Naive thymus-derived CD4-positive, alpha-beta T cell (primary cell): Measurements from ENCODE around the gene CXCL3. TPM values are rescaled to one million over a fixed set of nuclear protein-coding genes. Genes with fewer than 3 reads are reported as not detected.

Source experiments
- ATAC-seq: fragments of 150-1000 bp; cut with Tn5 transposase; 2 replicates; pipeline ENCODE4 v1.10.0; 2021; ENCODE audit warnings: mild to moderate bottlenecking, moderate library complexity
- CTCF ChIA-PET: fragments of 350-600 bp; sonication (Branson Sonifier 250); formaldehyde crosslinking; loops from one replicate; lab custom pipeline; 2021; ENCODE audit warnings: antibody characterized with exemption; lab: Charles Lee
- POLR2A ChIA-PET: fragments of 350-600 bp; sonication (Branson Sonifier 250); formaldehyde crosslinking; loops from one replicate; lab custom pipeline; 2021; ENCODE audit warnings: antibody characterized with exemption, inconsistent platforms; lab: Charles Lee
- DNase-seq, 9 donors: peaks; one replicate each; pipeline versions ENCODE4 v3.0.0 to v3.0.0-alpha.2; 2020 to 2022; ENCODE audit warnings: mixed read lengths in 1 of 9
- H3K27ac ChIP-seq: one replicate; pipeline ENCODE4 v1.7.0; 2013; ENCODE audit warnings: mild to moderate bottlenecking, low read depth, low read length, moderate library complexity
- H3K27me3 ChIP-seq, 2 donors: one replicate each; pipeline ENCODE4 v1.7.0; 2013; ENCODE audit warnings: low read length in 2 of 2, mild to moderate bottlenecking in 2 of 2, moderate library complexity in 2 of 2; ENCODE audit not compliant: control insufficient read depth in 2 of 2, insufficient read depth in 2 of 2
- H3K36me3 ChIP-seq, 3 experiments: 1 replicate in 2 of 3; 2 replicates in 1 of 3; pipeline ENCODE4 v1.7.0; 2013; ENCODE audit warnings: low read length in 3 of 3, mild to moderate bottlenecking in 3 of 3, moderate library complexity in 1 of 3; ENCODE audit not compliant: insufficient read depth in 3 of 3, control insufficient read depth in 2 of 3
- H3K4me1 ChIP-seq, 2 donors: one replicate each; pipeline ENCODE4 v1.7.0; 2013; ENCODE audit warnings: low read length in 2 of 2, mild to moderate bottlenecking in 2 of 2, moderate library complexity in 1 of 2; ENCODE audit not compliant: control insufficient read depth in 2 of 2, insufficient read depth in 2 of 2
- H3K4me3 ChIP-seq: 2 replicates; pipeline ENCODE4 v1.7.0; 2013; ENCODE audit warnings: mild to moderate bottlenecking, low read length
- H3K9me3 ChIP-seq, 3 experiments: 1 replicate in 2 of 3; 2 replicates in 1 of 3; pipeline ENCODE4 v1.7.0; 2013; ENCODE audit warnings: low read length in 3 of 3; ENCODE audit not compliant: control insufficient read depth in 2 of 3
- H3K27ac Mint-ChIP-seq, 9 donors: one replicate each; pipeline ENCODE4 v1.8.0; 2020 to 2022; ENCODE audit warnings: mixed read lengths in 9 of 9, mild to moderate bottlenecking in 8 of 9, moderate library complexity in 5 of 9, inconsistent platforms in 2 of 9
- H3K27me3 Mint-ChIP-seq, 5 donors: one replicate each; pipeline ENCODE4 v1.8.0; 2021 to 2022; ENCODE audit warnings: mixed read lengths in 5 of 5, mild to moderate bottlenecking in 1 of 5
- H3K36me3 Mint-ChIP-seq, 5 donors: one replicate each; pipeline ENCODE4 v1.8.0; 2020 to 2022; ENCODE audit warnings: mixed read lengths in 5 of 5, mild to moderate bottlenecking in 3 of 5, inconsistent platforms in 1 of 5
- H3K4me1 Mint-ChIP-seq, 7 donors: one replicate each; pipeline ENCODE4 v1.8.0; 2020 to 2022; ENCODE audit warnings: mixed read lengths in 7 of 7, mild to moderate bottlenecking in 3 of 7, inconsistent platforms in 1 of 7
- H3K4me3 Mint-ChIP-seq, 10 donors: one replicate each; pipeline ENCODE4 v1.8.0; 2020 to 2022; ENCODE audit warnings: mild to moderate bottlenecking in 10 of 10, mixed read lengths in 10 of 10, moderate library complexity in 6 of 10, inconsistent platforms in 2 of 10
- H3K9me3 Mint-ChIP-seq, 11 donors: one replicate each; pipeline ENCODE4 v1.8.0; 2020 to 2022; ENCODE audit warnings: mixed read lengths in 11 of 11, mild to moderate bottlenecking in 4 of 11, inconsistent platforms in 1 of 11, moderate library complexity in 1 of 11
- intact Hi-C, 2 donors: fragments of 100-400 bp; cut with micrococcal nuclease; formaldehyde crosslinking; loops; one replicate each; pipeline ENCODE4 v1.15.1; 2023
- polyA plus RNA-seq, 2 donors: library from polyadenylated mRNA; unstranded; fragments of 300-500 nt; fragmentation: Illumina TruSeq; gene quantifications; one replicate each; pipeline ENCODE4 v1.2.3, GENCODE V29; 2021
- total RNA-seq, 6 experiments: library from RNA in 5 of 6; stranded (reverse) in 5 of 6; gene quantifications; 1 replicate in 5 of 6; 2 replicates in 1 of 6; pipeline ENCODE4 v1.2.3 and lab custom pipeline; 2021 to 2026

The CXCL3 gene
- total and polyA plus RNA-seq, 7 experiments from 2014 or later, result 0.92 to 15.3 (median 3.0) TPM; not detected in 4

DNA sequence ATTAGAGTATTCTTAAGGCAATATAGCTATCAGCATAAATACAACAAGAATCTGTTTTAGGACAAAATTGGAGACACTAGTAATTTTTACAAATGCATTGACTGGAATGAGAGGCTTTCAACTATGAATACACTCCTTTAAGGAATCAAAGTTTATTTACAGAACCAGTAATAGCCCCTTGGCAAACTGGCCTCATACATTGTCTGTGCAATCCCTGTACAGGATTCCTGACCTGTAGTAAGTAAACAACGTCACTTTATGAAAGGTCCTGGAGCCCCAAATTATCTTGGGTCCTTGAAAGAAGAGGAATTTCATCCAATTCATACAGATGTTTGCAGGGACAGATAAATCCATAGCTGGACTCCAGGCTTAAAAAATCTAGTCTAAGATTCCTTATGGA, 25.4 kb upstream of the CXCL3 start:
- intact Hi-C loops, result no loop called here
- H3K9me3 ChIP-seq, result no peaks in the 10 kb centered on the region
- H3K36me3 Mint-ChIP-seq, result no peaks in the 10 kb centered on the region
- no peaks in the 10 kb centered on the region for H3K27me3 ChIP-seq
- ChIA-PET CTCF (no interaction called here), POLR2A (no interaction called here)
- peaks cover 0 to 3% (median 0%) of the 10 kb centered on the region in 11 donors for H3K9me3 Mint-ChIP-seq
- no peak overlapping the region for H3K4me3 Mint-ChIP-seq
- H3K27ac Mint-ChIP-seq, result no peak overlapping the region
- no peaks in the 10 kb centered on the region for H3K4me1 Mint-ChIP-seq
- H3K4me3 ChIP-seq, result no peak overlapping the region
- no peak overlapping the region for H3K27ac ChIP-seq
- H3K36me3 ChIP-seq, result no peaks in the 10 kb centered on the region
- peaks cover 0 to 5% (median 2%) of the 10 kb centered on the region in 5 donors for H3K27me3 Mint-ChIP-seq
- no peaks in the 10 kb centered on the region for H3K4me1 ChIP-seq
- ATAC-seq, result no peak
- no peak for DNase-seq

DNA sequence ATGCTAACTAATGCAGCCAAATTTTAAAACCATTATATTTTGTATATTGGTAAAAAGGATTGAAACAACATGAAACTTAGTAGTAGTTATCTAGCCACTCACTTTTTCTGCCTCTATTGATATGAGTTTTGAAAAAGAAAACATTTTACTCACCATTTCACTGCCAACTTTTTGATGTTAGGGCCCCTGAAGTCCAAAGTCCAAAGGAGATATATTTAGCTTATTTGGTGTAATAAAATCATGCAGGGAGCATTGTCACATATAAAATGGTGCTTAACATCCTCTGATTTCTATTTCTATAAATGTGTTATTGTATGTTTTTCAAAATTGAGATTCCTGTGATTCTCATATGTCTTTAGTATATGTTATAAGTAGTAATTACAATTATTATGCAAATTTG, 24.5 kb upstream of the CXCL3 start:
- ChIA-PET CTCF (no interaction called here), POLR2A (no interaction called here)
- Histone ChIP-seq H3K4me3 (no peak overlapping the region), H3K36me3 (no peaks in the 10 kb centered on the region), H3K4me1 (no peaks in the 10 kb centered on the region), H3K27me3 (no peaks in the 10 kb centered on the region), H3K9me3 (no peaks in the 10 kb centered on the region), H3K27ac (no peak overlapping the region)
- H3K9me3 Mint-ChIP-seq, result peaks cover 0 to 3% (median 0%) of the 10 kb centered on the region in 11 donors
- ATAC-seq, result no peak
- no peak overlapping the region for H3K4me3 Mint-ChIP-seq
- H3K27ac Mint-ChIP-seq, result no peak overlapping the region
- H3K36me3 Mint-ChIP-seq, result no peaks in the 10 kb centered on the region
- no peaks in the 10 kb centered on the region for H3K4me1 Mint-ChIP-seq
- peaks cover 0 to 4% (median 0%) of the 10 kb centered on the region in 5 donors for H3K27me3 Mint-ChIP-seq
- intact Hi-C loops, result no loop called here
- DNase-seq, result no peak

DNA sequence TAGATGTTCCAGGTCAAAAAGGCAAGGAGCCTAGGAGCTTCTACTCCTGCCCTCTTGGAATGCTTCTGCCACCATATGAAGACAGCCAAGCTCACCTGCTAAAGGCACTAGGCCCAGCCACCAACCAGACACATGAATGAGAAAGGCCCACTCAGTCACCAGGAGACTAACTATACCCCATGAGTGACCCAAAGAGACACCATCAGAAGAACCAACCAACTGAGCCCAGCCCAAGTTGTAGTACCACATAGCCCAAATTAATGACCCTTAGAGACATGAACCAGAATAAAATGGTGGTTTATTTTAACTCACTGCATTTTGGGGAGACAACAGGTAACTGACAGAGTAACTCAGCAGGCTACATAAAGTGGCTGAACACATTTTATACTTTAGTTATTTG, 22.9 kb upstream of the CXCL3 start:
- CTCF ChIA-PET, result no interaction called here
- no peak overlapping the region for H3K4me3 Mint-ChIP-seq
- H3K9me3 Mint-ChIP-seq, result peaks cover 0 to 3% (median 0%) of the 10 kb centered on the region in 11 donors
- no peak overlapping the region for H3K27ac ChIP-seq
- H3K4me3 ChIP-seq, result no peak overlapping the region
- intact Hi-C loops, result no loop called here
- H3K27me3 Mint-ChIP-seq, result peaks cover 0 to 4% (median 0%) of the 10 kb centered on the region in 5 donors
- ATAC-seq, result no peak
- H3K4me1 Mint-ChIP-seq, result no peaks in the 10 kb centered on the region
- H3K36me3 Mint-ChIP-seq, result no peaks in the 10 kb centered on the region
- no peaks in the 10 kb centered on the region for H3K4me1 ChIP-seq
- no peaks in the 10 kb centered on the region for H3K36me3 ChIP-seq
- H3K9me3 ChIP-seq, result no peaks in the 10 kb centered on the region
- no peaks in the 10 kb centered on the region for H3K27me3 ChIP-seq
- POLR2A ChIA-PET, result no interaction called here
- no peak overlapping the region for H3K27ac Mint-ChIP-seq
- DNase-seq, result no peak

DNA sequence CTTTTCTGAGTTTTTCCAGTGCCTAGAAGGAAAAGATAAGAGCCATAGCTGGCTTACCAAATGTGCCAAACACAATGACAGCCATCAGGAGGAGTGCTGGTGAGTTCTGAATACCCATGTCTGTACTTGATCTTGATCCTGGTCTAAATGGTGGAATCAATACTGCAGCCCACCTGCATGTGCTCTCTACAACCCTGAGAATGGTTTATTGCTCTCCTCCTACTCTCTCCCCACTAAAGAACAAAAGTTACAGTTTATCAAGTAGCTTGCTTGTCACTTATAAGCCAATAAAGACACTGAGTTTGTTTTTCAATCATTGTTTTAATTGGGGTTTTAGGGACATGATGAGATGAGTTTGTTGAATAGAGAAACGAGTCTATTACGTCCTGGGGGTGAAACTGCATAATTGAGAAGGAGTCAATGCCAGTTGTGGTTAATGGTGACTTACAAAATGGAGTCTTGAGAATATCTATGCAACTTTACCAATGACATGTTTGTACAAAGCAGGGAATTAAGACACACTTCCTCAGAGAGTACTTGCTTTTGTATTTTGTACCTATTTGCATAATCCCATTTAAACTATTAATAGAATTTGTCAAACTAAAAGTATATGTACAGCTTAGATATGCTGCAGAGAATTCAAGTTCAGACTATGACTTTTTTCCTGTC, 20.8 kb upstream of the CXCL3 start:
- Histone ChIP-seq H3K4me1 (no peaks in the 10 kb centered on the region), H3K27me3 (no peaks in the 10 kb centered on the region), H3K9me3 (no peaks in the 10 kb centered on the region), H3K27ac (no peak overlapping the region), H3K4me3 (no peak overlapping the region), H3K36me3 (no peaks in the 10 kb centered on the region)
- ChIA-PET POLR2A (no interaction called here), CTCF (no interaction called here)
- H3K36me3 Mint-ChIP-seq, result no peaks in the 10 kb centered on the region
- H3K9me3 Mint-ChIP-seq, result peaks cover 0 to 3% (median 0%) of the 10 kb centered on the region in 11 donors
- no peak overlapping the region for H3K27ac Mint-ChIP-seq
- ATAC-seq (no peak), DNase-seq (no peak)
- intact Hi-C loops, result no loop called here
- H3K27me3 Mint-ChIP-seq, result peaks cover 0 to 12% (median 3%) of the 10 kb centered on the region in 5 donors
- H3K4me1 Mint-ChIP-seq, result no peaks in the 10 kb centered on the region
- no peak overlapping the region for H3K4me3 Mint-ChIP-seq

DNA sequence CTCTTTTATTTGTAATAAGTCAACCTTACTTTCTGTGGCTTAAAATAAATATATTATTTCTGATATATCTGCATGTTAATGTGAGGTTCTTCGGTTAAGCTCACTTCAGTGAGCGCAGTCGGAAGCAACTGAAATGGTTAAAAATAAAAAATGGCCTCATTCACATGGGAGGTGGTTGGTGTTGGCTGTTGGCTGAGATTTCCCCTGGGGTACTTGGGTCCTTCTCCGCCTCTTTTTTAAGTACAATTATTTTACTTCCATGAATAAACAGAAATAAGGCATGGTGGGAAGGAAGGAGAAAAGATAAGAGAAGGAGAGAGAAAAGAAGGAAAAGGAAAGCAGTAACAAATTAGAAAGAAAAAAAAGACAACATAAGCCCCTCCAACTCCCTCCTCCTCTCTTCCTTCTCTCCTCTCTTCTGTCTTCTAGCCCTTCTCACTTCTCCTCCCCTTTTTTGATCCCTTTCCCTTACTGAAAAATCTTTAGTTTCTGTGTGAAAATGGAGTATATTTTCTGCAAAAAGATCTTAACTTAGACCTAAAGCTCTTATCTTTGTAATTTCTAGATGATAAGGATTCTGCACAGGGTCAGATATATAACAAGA, 19.7 kb upstream of the CXCL3 start:
- no peak for DNase-seq
- Mint-ChIP-seq H3K4me1 (no peaks in the 10 kb centered on the region), H3K36me3 (no peaks in the 10 kb centered on the region), H3K27me3 (peaks cover 0 to 12% (median 3%) of the 10 kb centered on the region in 5 donors), H3K9me3 (peaks cover 0 to 3% (median 0%) of the 10 kb centered on the region in 11 donors), H3K4me3 (no peak overlapping the region), H3K27ac (no peak overlapping the region)
- intact Hi-C loops, result no loop called here
- no peaks in the 10 kb centered on the region for H3K4me1 ChIP-seq
- ATAC-seq, result no peak
- no peaks in the 10 kb centered on the region for H3K27me3 ChIP-seq
- POLR2A ChIA-PET, result no interaction called here
- H3K4me3 ChIP-seq, result no peak overlapping the region
- H3K36me3 ChIP-seq, result no peaks in the 10 kb centered on the region
- CTCF ChIA-PET, result no interaction called here
- no peaks in the 10 kb centered on the region for H3K9me3 ChIP-seq
- H3K27ac ChIP-seq, result no peak overlapping the region

DNA sequence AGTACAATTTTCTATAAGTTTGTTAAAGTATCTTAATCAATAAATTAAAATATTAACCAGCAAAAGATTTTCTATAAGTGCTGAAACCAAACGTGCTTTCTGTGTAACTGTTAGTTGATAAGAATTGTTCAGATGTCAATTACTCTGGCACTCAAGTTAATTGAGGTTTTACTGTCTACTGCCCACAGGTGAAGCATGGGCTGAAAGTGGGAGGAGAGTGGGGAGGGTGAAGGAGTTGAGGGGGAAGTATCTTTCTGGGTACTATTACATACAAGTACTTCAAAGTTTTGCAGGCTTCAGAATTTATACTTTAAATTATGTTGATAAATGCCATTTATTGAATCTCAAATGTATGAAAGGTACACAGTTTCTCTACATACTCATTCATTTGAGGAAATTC, 19.1 kb upstream of the CXCL3 start:
- Histone ChIP-seq H3K9me3 (no peaks in the 10 kb centered on the region), H3K4me1 (no peaks in the 10 kb centered on the region), H3K36me3 (no peaks in the 10 kb centered on the region), H3K4me3 (no peak overlapping the region), H3K27me3 (no peaks in the 10 kb centered on the region), H3K27ac (no peak overlapping the region)
- H3K9me3 Mint-ChIP-seq, result peaks cover 0 to 3% (median 0%) of the 10 kb centered on the region in 11 donors
- H3K27me3 Mint-ChIP-seq, result peaks cover 0 to 12% (median 3%) of the 10 kb centered on the region in 5 donors
- H3K27ac Mint-ChIP-seq, result no peak overlapping the region
- ChIA-PET CTCF (no interaction called here), POLR2A (no interaction called here)
- H3K36me3 Mint-ChIP-seq, result no peaks in the 10 kb centered on the region
- H3K4me3 Mint-ChIP-seq, result no peak overlapping the region
- H3K4me1 Mint-ChIP-seq, result no peaks in the 10 kb centered on the region
- ATAC-seq (no peak), DNase-seq (no peak)
- intact Hi-C loops, result no loop called here
